Measurements from ENCODE around the gene KBTBD12.

Gene KBTBD12

GRCh38 chr3:127975153-127976029 is 60.4 kb downstream of the KBTBD12 start:
- no peak for DNase-seq
- intact Hi-C loops (cut with DNase I) = no loop called here

GRCh38 chr3:127978636-127979035 is 63.6 kb downstream of the KBTBD12 start:
- DNase-seq = no peak
- intact Hi-C loops (cut with DNase I) = no loop called here

- intact Hi-C loops (cut with DNase I) = no loop called here
- DNase-seq = no peak
Observed at GRCh38 chr3:127979473-127979872, 64.4 kb downstream of the KBTBD12 start.

GRCh38 chr3:127981097-127981496 is 66.1 kb downstream of the KBTBD12 start:
- intact Hi-C loops (cut with DNase I) = no loop called here
- DNase-seq = no peak

GRCh38 chr3:127982155-127982554 is 67.1 kb downstream of the KBTBD12 start:
- DNase-seq = no peak
- intact Hi-C loops (cut with DNase I) = no loop called here

- no peak for DNase-seq
- intact Hi-C loops (cut with DNase I) = no loop called here
Observed at GRCh38 chr3:127984241-127984975, 69.4 kb downstream of the KBTBD12 start.

- intact Hi-C loops (cut with DNase I) = no loop called here
- no peak for DNase-seq
Observed at GRCh38 chr3:127985216-127985615, 70.2 kb downstream of the KBTBD12 start.

- intact Hi-C loops (cut with DNase I) = no loop called here
- DNase-seq = no peak
Observed at GRCh38 chr3:127985655-127986225, 70.7 kb downstream of the KBTBD12 start.

- DNase-seq = no peak
- intact Hi-C loops (cut with DNase I) = no loop called here
Observed at GRCh38 chr3:127986803-127987202, 71.8 kb downstream of the KBTBD12 start.

GRCh38 chr3:127987309-127987995 is 72.4 kb downstream of the KBTBD12 start:
- intact Hi-C loops (cut with DNase I) = no loop called here
- DNase-seq = peak in 1 of 42 donors; percentile 15

GRCh38 chr3:127988770-127989557 is 73.9 kb downstream of the KBTBD12 start:
- intact Hi-C loops (cut with DNase I) = no loop called here

GRCh38 chr3:127990051-127990450 is 75.0 kb downstream of the KBTBD12 start:
- intact Hi-C loops (cut with DNase I) = no loop called here
- no peak for DNase-seq

More at GRCh38 chr3:127988770-127989557, 73.9 kb downstream of the KBTBD12 start:
- no peak for DNase-seq

GRCh38 chr3:127990461-127990860 is 75.4 kb downstream of the KBTBD12 start:
- intact Hi-C loops (cut with DNase I) = no loop called here
- DNase-seq = no peak

- intact Hi-C loops (cut with DNase I) = no loop called here
Observed at GRCh38 chr3:127991251-127991650, 76.2 kb downstream of the KBTBD12 start.

GRCh38 chr3:127991681-127992080 is 76.6 kb downstream of the KBTBD12 start:
- DNase-seq = no peak
- intact Hi-C loops (cut with DNase I) = no loop called here

More at GRCh38 chr3:127991251-127991650, 76.2 kb downstream of the KBTBD12 start:
- DNase-seq = no peak

GRCh38 chr3:127992127-127992526 is 77.1 kb downstream of the KBTBD12 start:
- intact Hi-C loops (cut with DNase I) = no loop called here

GRCh38 chr3:127994011-127994410 is 79.0 kb downstream of the KBTBD12 start:
- DNase-seq = peak in 1 of 42 donors; percentile 12
- intact Hi-C loops (cut with DNase I) = no loop called here

More at GRCh38 chr3:127992127-127992526, 77.1 kb downstream of the KBTBD12 start:
- peak in 1 of 42 donors; percentile 13 for DNase-seq

- intact Hi-C loops (cut with DNase I) = no loop called here
- DNase-seq = no peak
Observed at GRCh38 chr3:127997016-127997415, 82.0 kb downstream of the KBTBD12 start.

- DNase-seq = no peak
- intact Hi-C loops (cut with DNase I) = no loop called here
Observed at GRCh38 chr3:127997961-127998360, 82.9 kb downstream of the KBTBD12 start.

Data from head of caudate nucleus (tissue), 42 donors.